GM21737 (cell line): ENCODE results near the gene UBE2L5.

Source experiments
- ATAC-seq: cut with Tn5 transposase; IDR thresholded peaks from one replicate; pipeline ENCODE4 v1.9.1; 2021; ENCODE audit warnings: mild to moderate bottlenecking, moderate library complexity; ENCODE audit not compliant: unreplicated experiment

Gene UBE2L5

DNA sequence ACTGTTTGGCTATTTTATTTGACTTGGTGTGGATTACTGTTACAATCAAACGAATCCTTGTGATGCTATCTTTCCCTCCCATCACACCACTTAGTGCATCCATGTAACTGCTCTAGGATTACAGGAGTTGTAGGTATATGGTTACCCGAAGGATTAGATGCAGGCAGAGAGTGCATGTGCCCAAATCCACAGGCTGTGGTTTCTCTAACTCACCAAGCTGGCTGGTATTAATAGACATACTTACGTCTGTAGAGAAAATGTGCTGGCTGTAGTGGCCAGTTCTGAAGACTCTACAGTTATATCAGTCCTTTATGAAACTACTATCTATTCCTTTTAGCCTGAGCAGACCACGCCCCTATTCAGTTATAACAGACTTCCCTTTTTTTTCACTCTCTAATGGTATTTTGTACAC is 44.6 kb downstream of the UBE2L5 start:
- no peak for ATAC-seq

GRCh38 chr13:30473675-30474074 is 51.4 kb downstream of the UBE2L5 start:
- ATAC-seq, result no peak

GRCh38 chr13:30477346-30478195 is 55.3 kb downstream of the UBE2L5 start:
- ATAC-seq, result peak; percentile 90
